GM21515 (cell line): ENCODE data around the gene NWD2.
A peak's percentile ranks its signal among the peaks of the same experiment; 100 is the strongest.

ENCODE experiments used
- ATAC-seq: cut with Tn5 transposase; IDR thresholded peaks from one replicate; pipeline ENCODE4 v1.9.1; 2021; ENCODE audit not compliant: unreplicated experiment

The NWD2 gene

GRCh38 chr4:37437163-37437562 lies 192.6 kb downstream of the NWD2 start:
- no peak for ATAC-seq

- ATAC-seq: no peak
These were observed 194.2 kb downstream of the NWD2 start for GRCh38 chr4:37438564-37439279.

- ATAC-seq: no peak
These were observed 195.4 kb downstream of the NWD2 start for GRCh38 chr4:37439809-37440474.

DNA sequence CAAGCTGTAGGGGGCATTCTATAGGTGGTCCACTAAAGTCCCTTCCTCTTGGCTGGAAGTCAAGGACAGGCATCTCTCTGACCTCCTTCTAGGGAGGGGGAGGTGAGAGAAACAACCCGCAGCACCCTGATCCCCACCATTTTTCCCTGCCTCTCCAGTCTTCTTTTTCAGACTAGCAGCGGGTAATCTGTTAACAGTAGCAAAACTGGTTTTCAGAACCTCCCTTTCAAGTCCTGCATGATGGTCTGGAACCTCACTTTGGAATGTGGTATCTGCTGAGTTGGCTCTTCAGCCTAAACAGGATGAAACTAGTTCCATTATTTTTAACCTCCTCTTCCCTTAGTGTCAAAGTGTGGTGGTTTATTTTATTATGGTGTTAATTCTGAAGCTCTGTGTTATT lies 196.0 kb downstream of the NWD2 start:
- ATAC-seq: no peak

- ATAC-seq: no peak
These were observed 196.9 kb downstream of the NWD2 start for GRCh38 chr4:37441231-37442061.

GRCh38 chr4:37442062-37442323 lies 197.4 kb downstream of the NWD2 start:
- no peak for ATAC-seq

- no peak for ATAC-seq
These were observed 198.6 kb downstream of the NWD2 start for GRCh38 chr4:37443137-37443536.

- no peak for ATAC-seq
These were observed 200.5 kb downstream of the NWD2 start for GRCh38 chr4:37445023-37445422.

- no peak for ATAC-seq
These were observed 201.5 kb downstream of the NWD2 start for GRCh38 chr4:37446016-37446415.

- no peak for ATAC-seq
These were observed 203.3 kb downstream of the NWD2 start for GRCh38 chr4:37447886-37448285.

DNA sequence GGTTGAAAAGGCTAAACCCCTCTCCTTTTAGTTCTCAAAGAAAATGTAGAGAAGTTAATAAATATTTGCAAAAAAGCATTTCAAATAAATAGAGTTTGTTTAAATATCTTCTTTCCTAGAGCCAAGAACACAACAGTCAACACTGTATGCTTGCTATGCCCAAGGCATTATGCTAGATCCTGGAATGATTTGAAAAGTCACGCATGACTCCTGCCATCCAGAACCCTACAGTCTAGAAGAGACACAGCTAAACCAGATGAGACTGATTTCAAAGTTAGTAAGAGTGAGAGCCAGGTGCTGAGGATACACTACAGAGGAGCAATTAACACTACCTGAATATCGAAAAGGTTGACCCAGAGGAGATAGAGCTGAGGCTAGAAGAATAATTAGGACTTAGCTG lies 205.8 kb downstream of the NWD2 start:
- ATAC-seq: no peak

DNA sequence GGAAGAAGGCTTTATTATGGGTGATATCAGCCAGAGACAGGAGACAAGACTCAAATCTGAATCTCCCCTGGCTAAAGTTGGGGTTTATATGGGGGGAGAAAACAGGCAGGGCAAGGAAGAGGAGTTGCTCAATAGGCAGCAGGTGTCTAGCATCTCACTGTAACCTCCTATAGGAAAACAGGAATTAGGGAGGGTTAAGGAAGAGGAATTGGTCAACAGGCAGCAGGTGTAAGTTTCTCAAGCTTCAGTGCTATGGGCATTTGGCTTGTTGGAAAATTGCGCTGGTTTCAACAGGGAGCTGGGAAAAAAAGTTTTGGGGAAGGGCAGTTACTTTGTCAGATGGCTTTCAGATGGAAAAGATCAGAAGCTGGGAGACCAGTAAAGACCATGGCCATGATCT lies 206.4 kb downstream of the NWD2 start:
- no peak for ATAC-seq

GRCh38 chr4:37451656-37452055 lies 207.1 kb downstream of the NWD2 start:
- no peak for ATAC-seq

DNA sequence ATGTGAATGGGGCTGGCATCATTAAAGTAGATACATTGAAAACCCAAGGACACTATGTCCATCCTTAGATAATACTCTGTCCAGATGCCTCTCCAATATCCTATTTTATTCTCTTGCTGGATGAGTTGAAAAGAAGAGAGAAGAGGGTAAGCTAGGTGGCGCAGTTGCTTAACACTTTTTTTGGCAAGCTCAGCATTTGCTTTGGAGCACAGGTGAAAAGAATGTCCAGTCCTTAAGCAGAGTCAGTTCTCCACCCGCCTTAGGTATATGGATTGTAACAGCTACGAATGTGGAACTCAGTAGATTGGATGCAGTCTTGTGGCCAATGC lies 208.4 kb downstream of the NWD2 start:
- ATAC-seq: no peak

DNA sequence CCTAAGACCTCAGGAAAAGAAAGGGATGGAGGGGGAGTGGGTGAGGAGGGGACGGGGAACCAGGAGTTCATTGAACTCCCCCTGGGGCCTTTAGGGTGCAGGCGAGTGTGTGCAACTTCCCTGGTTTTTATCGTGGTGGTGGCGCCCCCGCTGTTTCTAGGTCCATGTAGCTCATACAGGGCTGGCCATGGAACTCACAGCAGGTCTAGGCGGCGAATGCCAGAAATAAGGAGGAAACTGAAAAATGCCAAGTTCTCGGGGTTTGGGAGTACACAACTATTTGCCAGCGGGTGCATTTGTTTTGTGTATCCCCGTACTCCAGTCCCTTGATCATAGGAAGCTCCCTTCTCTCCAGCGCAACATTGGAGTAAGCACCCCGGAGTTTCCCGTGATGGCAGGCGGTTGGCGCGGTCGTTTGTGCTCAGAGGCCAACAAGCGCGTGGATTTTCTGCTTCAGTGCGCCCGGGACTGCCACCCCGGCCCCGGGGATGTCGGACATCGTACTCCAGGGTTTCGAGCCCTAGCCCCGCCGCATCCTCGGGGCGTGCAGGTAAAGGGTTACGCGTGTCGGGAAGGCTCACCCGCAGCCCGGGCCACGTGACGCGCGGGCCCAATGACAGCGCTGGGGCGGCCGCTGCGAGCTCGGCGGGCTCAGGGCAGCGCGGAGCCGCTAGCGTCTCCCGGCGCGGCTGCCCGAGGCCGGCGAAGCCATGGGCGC lies 208.9 kb downstream of the NWD2 start:
- peak; percentile 74 for ATAC-seq

DNA sequence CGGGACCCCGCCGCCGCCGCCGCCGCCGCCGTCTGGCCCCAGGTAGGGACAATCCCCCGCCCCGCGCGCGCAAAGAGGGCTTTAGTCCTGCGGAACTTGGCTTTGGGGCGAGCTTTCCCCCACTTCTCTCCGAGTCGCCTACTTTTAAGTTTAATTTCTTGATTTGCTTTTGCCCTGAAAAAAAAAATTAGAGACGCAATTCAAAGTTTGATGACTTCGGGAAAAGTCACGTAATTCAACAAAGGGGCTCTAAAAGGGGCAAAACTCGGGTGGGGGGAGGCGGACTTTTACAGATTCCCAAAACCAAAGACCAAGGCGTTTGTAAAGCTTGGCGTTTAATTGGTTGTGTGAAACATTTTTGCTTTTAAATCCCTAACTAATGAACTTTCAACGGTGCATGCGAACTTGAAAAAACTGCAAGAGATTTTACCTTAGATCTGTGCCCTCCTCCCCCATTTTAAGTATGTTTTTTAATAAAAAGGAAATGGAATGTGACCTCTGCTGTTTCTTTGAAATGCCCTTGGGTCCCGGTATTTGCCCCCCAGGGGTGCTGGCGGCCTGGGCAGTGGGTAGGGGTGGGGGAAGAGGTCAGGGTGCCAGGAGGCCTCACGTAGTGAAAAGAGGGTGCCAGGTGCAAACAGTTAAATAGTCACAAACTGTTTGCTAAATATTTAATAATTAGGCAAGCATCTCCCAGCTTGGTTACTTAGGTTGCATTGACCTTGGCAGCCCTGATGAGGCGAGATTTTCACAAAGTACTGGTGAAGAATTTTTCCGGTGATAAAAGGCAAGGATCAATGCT lies 209.7 kb downstream of the NWD2 start:
- ATAC-seq: no peak

- no peak for ATAC-seq
These were observed 211.0 kb downstream of the NWD2 start for GRCh38 chr4:37455301-37456131.

DNA sequence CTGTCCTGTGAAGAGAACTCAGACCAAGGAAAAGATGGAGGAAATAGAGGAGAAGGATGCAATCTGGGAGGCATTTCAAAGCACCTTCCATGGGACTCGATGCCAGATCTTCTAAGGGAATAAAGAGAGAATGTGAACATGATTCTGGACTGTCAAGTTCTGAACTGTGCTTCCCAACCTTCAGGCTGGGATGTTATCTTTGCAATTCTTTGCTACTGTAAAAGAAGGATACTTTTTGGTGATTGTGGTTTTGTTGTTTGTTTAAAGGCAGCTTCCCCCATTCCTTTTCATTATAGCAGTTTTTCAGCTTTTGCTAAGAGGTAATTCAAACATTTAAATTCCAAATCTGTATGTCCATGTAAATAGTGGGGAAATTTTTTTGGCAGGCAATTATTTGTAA lies 217.3 kb downstream of the NWD2 start:
- no peak for ATAC-seq

GRCh38 chr4:37463033-37463856 lies 218.7 kb downstream of the NWD2 start:
- ATAC-seq: no peak
